ENCODE results near the gene TMUB1.

The TMUB1 gene, protein sequence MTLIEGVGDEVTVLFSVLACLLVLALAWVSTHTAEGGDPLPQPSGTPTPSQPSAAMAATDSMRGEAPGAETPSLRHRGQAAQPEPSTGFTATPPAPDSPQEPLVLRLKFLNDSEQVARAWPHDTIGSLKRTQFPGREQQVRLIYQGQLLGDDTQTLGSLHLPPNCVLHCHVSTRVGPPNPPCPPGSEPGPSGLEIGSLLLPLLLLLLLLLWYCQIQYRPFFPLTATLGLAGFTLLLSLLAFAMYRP

GRCh38 chr7:151083071-151083823, at the start of gene TMUB1:
Gene TMUB1, minus strand, starts transcription at chr7:151083493. Its CDS starts 930 bp downstream, at chr7:151082563.
- peak; percentile 78 for DNase-seq (ENCODE audit: low spot score)

GRCh38 chr7:151132461-151133205, 49.3 kb upstream of the TMUB1 start:
- DNase-seq (ENCODE audit: low spot score): no peak

DNA sequence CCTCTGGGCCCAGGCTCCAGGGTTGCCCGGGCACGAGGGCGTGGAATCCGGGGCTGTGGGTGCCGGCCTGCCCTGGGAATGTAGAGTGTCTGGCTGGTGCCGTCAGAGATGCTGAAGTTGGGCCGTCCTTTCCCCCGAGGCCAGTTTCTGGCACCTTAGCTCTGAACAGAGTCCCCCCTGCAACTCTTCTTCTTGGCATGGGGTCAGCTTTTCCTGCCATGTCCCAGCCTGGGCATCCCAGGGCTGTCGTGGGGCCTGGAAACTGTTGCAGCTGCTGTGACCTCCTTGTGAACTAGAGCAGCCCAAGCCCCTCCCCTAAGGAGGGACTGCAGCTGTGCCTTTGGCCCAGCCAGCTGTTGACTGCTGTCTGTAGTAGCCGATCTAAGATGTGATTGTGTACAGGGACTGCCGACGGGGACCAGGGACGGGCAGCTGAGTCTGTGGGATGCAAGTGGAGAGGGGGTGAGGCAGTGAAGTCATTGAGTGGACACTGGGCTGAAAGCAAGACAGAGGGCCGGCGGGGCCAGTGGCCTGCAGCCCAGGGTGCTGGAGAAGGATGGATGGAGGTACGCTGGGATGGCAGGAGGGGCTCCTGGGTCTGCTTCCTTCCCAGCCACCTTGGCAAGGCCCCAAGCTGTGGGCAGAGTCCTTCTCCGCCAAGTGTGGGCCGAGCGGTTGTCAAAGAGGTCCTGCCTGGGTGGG, 48.5 kb upstream of the TMUB1 start:
- DNase-seq (ENCODE audit: low spot score): no peak

DNA sequence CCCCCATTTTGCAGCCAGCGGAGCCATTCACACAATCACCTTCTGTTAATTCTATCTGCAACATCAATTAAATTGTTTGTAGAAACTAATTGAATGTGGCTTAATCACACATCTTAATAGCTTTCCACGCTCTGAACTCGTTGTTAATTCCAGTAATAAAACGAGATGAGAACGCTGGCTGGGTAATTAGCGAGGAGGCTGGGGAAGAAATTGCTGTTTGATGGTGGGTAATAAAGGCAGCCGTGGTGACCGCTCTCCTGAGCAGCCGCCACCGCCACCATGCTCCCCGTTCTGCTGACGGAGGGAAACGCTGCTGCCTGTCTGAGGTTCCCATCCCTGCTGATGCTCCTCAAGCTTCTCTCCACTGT, 47.9 kb upstream of the TMUB1 start:
- no peak for DNase-seq (ENCODE audit: low spot score)

- no peak for DNase-seq (ENCODE audit: low spot score)
These were observed 47.5 kb upstream of the TMUB1 start for GRCh38 chr7:151130741-151131157.

- no peak for DNase-seq (ENCODE audit: low spot score)
These were observed 46.8 kb upstream of the TMUB1 start for GRCh38 chr7:151129960-151130591.

GRCh38 chr7:151129117-151129959, 46.0 kb upstream of the TMUB1 start:
- DNase-seq (ENCODE audit: low spot score): no peak

GRCh38 chr7:151128716-151129115, 45.4 kb upstream of the TMUB1 start:
- DNase-seq (ENCODE audit: low spot score): no peak

GRCh38 chr7:151128144-151128543, 44.9 kb upstream of the TMUB1 start:
- no peak for DNase-seq (ENCODE audit: low spot score)

DNA sequence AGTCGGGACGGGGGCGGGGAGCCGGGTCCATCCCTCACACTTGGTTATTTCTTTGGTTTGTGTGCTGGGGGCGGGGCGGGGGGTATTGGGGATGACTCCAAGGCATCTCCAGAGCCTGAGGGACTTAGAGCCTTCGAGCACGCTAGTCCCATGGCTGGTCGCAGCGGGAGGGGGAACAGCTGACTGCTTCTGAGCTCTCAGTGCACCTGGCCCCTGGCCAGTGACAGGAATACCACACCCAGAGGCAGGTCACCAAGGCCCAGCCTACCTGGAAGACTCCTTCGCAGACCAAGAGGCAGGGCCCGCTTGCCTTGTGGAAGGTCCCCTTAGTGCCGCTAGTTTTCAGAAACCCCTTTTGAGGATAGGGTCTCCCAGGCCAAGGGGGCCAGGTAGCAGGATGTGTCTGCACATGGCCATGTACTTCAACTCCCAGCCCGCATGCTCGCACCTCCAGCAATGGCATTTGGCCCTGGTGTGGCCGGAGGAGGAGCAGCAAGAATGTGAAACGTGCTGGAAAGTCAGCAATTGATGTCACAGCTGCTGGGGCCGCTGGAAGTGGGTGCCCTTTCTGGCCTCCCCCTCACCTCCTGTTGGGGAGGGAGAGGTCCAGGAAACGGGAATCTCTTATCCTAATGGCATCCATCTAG, 43.3 kb upstream of the TMUB1 start:
- no peak for DNase-seq (ENCODE audit: low spot score)

- DNase-seq (ENCODE audit: low spot score): no peak
These were observed 42.7 kb upstream of the TMUB1 start for GRCh38 chr7:151125846-151126481.

DNA sequence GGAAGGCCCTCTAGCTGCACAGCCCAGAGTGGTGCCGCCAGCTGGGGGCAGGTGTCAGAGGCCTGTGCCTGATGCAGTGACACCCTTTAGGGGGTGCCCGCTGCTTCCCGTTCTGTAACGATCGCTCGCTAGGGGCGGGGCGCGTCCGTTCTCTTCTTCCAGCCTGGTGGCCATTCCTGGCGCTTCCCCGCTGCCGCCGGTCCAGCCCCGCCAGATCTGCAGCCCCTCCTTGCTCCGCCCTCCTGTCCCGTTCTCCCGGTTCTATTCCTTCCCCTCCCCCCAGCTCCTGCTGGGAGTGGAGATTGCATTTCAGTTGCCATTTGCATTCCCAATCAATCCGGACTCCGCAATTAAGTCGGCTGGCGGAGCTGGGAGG, 42.2 kb upstream of the TMUB1 start:
- DNase-seq (ENCODE audit: low spot score): no peak

- DNase-seq (ENCODE audit: low spot score): no peak
These were observed 41.7 kb upstream of the TMUB1 start for GRCh38 chr7:151124899-151125399.

GRCh38 chr7:151124481-151124880, 41.2 kb upstream of the TMUB1 start:
- no peak for DNase-seq (ENCODE audit: low spot score)

DNA sequence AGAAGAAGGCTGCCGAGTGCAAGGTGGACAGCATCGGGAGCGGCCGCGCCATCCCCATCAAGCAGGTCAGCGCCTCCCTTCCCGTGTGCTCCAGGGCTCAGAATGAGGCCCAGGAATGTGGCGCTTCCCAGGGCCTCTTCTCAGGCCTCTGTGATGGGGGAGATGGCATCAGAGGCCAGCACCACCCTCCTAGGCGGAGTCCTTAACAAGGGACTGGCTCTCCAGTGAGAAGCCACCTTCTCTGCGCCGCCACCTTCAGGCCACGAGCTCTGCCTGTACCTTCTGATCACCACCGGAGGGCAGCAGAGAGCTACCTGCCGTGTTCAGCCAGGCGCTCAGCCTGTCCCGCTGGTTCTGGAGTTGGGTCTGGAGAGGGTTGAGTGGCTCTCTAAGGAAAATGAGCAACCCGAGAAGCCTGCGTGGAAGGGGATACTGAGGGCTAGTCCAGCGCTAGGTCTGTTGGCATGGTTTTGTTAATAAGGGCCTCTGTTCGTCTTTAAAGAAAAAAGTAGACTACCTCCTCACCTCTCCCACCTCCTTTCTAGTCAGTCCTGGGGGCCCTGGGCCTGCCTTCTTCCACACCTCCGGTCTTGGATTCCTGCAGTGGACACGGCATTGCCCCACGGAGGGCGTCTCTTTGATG, 40.6 kb upstream of the TMUB1 start:
- DNase-seq (ENCODE audit: low spot score): peak; percentile 86

GRCh38 chr7:151123158-151123821, 40.0 kb upstream of the TMUB1 start:
- no peak for DNase-seq (ENCODE audit: low spot score)

GRCh38 chr7:151122796-151123157, 39.5 kb upstream of the TMUB1 start:
- DNase-seq (ENCODE audit: low spot score): no peak

DNA sequence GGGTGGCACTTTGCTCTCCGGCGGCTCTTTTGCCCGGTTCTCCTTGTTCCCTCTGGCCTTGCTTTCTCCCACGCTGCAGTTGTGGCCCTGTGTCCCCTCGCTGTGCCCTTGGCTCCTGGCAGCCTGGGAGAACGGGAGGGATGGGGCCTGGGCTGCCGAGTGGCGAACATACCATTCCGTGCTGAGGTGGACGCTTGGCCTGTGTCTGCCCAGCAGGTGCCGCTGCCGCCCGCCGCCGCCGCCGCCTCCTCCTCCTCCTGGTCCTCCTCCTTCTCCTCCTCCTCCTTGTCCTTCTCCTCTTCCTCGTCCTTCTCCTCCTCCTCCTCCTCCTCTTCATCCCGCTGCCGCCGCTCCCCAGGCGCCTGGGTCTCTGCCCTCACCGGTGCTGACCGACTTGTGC, 39.0 kb upstream of the TMUB1 start:
- DNase-seq (ENCODE audit: low spot score): no peak

All from activated CD4-positive, alpha-beta T cell treated with anti-CD3 and anti-CD28 coated beads, Interleukin-2, Interleukin-4, amounts not matched to agents 100 ng/mL and 50 ng/mL, durations not matched to agents 16 hours and 8 hours (primary cell).